HepG2 (cell line): Measurements from ENCODE around the gene MTCH2. TPM values are rescaled to one million over a fixed set of nuclear protein-coding genes. Genes with fewer than 3 reads are reported as not detected.

ENCODE experiments used
- ATAC-seq: fragments of 200-7000 bp; cut with Tn5 transposase; 3 replicates; pipeline ENCODE4 v1.9.1; 2020; ENCODE audit warnings: mild to moderate bottlenecking, moderate library complexity
- BruUV-seq: library from RNA; stranded (reverse); fragments of 400-500 nt; replicated peaks from 2 replicates; lab custom pipeline; 2021; lab: Mats Ljungman, UMichigan
- CTCF ChIA-PET: fragments of 300-600 bp; formaldehyde crosslinking; extraction: SDS; loops from one replicate; lab custom pipeline; 2021; ENCODE audit warnings: low total read pairs, inconsistent platforms, low intra/inter-chr PET ratio; lab: Yijun Ruan, JAX
- POLR2A ChIA-PET: fragments of 350-600 bp; sonication (Branson Sonifier 250); formaldehyde crosslinking; loops from one replicate; lab custom pipeline; 2020; ENCODE audit warnings: antibody characterized with exemption, inconsistent platforms; lab: Yijun Ruan, JAX
- DNase-seq: peaks from one replicate; pipeline ENCODE4 v3.0.0-alpha.2; 2015; ENCODE audit warnings: low spot score
- FAIRE-seq: peaks from 3 replicates; lab custom pipeline; 2011; peaks lifted over from hg19 to GRCh38; lab: Jason Lieb, UNC
- H2AFZ ChIP-seq: one replicate; pipeline ENCODE4 v1.6.1; 2011; ENCODE audit warnings: low read length, inconsistent platforms
- H3K27ac ChIP-seq: fragments of 300-600 bp; 3 replicates; pipeline ENCODE4 v1.8.0; 2011; ENCODE audit warnings: mixed run types, mild to moderate bottlenecking, mixed read lengths, low read length, inconsistent platforms; ENCODE audit not compliant: insufficient read depth; ENCODE audit errors: extremely low read length
- H3K27me3 ChIP-seq, 2 experiments: fragments of 200-600 bp in 1 of 2; 2 replicates in 1 of 2; 3 replicates in 1 of 2; pipeline versions ENCODE4 v1.6.0 to v1.8.0; 2011; ENCODE audit warnings: low read length in 2 of 2, mild to moderate bottlenecking in 2 of 2, moderate library complexity in 2 of 2, inconsistent platforms in 1 of 2; ENCODE audit not compliant: insufficient read depth in 2 of 2, control insufficient read depth in 1 of 2
- H3K36me3 ChIP-seq, 2 experiments: fragments of 200-600 bp in 1 of 2; replicated peaks in 1 of 2; 2 replicates in 1 of 2; 3 replicates in 1 of 2; pipeline versions ENCODE4 v1.5.1 to v1.8.0; 2011; ENCODE audit warnings: low read length in 2 of 2, inconsistent platforms in 1 of 2; ENCODE audit not compliant: insufficient read depth in 2 of 2, control insufficient read depth in 1 of 2
- H3K4me1 ChIP-seq: 2 replicates; pipeline ENCODE4 v1.5.1; 2012; ENCODE audit warnings: low read length, inconsistent platforms; ENCODE audit not compliant: insufficient read depth
- H3K4me2 ChIP-seq: 2 replicates; pipeline ENCODE4 v1.6.0; 2011; ENCODE audit warnings: low read depth, low read length, inconsistent platforms
- H3K4me3 ChIP-seq, 3 experiments: fragments of 200-600 bp in 1 of 3; sonication (generic), shearing (Covaris generic) in 1 of 3; replicated peaks in 1 of 3; 2 replicates each; pipeline ENCODE4 v1.5.1; 2011 to 2016; ENCODE audit warnings: low read length in 3 of 3, inconsistent platforms in 2 of 3, low read depth in 2 of 3, mild to moderate bottlenecking in 2 of 3, control low read depth in 1 of 3, mixed read lengths in 1 of 3; ENCODE audit not compliant: insufficient read depth in 1 of 3
- H3K79me2 ChIP-seq: one replicate; pipeline ENCODE4 v1.6.1; 2011; ENCODE audit warnings: low read length, inconsistent platforms; ENCODE audit not compliant: insufficient read depth
- H3K9ac ChIP-seq: 2 replicates; pipeline ENCODE4 v1.6.0; 2011; ENCODE audit warnings: mild to moderate bottlenecking, low read depth, low read length, inconsistent platforms; ENCODE audit not compliant: insufficient read depth
- H3K9me3 ChIP-seq: 2 replicates; pipeline ENCODE4 v1.5.1; 2012; ENCODE audit warnings: mild to moderate bottlenecking, low read length
- H4K20me1 ChIP-seq: 2 replicates; pipeline ENCODE4 v1.6.0; 2011; ENCODE audit warnings: inconsistent platforms, mild to moderate bottlenecking, low read length, moderate library complexity; ENCODE audit not compliant: insufficient read depth
- CREB1 ChIP-seq, 2 experiments: fragments of 450-650 bp in 1 of 2; IDR thresholded peaks; 2 replicates each; pipeline ENCODE4 v1.6.1; 2016 to 2017; ENCODE audit warnings: control low read depth in 1 of 2, mild to moderate bottlenecking in 1 of 2, missing compliant biosample characterization in 1 of 2, missing genetic modification characterization in 1 of 2
- ERF ChIP-seq: IDR thresholded peaks from 2 replicates; pipeline ENCODE4 v1.6.1; 2018; ENCODE audit warnings: missing biosample characterization, missing genetic modification reagents
- JUND ChIP-seq: sonication (generic); formaldehyde crosslinking; IDR thresholded peaks from 2 replicates; pipeline ENCODE4 v1.8.0; 2022; ENCODE audit warnings: mild to moderate bottlenecking, missing genetic modification reagents
- KLF13 ChIP-seq: sonication (generic); formaldehyde crosslinking; IDR thresholded peaks from 2 replicates; pipeline ENCODE4 v1.4.0; 2020; ENCODE audit warnings: mild to moderate bottlenecking, missing genetic modification reagents
- KLF15 ChIP-seq: sonication (generic); formaldehyde crosslinking; IDR thresholded peaks from 2 replicates; pipeline ENCODE4 v1.8.1; 2023; ENCODE audit warnings: borderline replicate concordance, mild to moderate bottlenecking, inconsistent platforms, missing genetic modification reagents, mixed read lengths
- PLRG1 ChIP-seq: fragments of 450-650 bp; conservative IDR thresholded peaks from 2 replicates; pipeline ENCODE4 v1.6.1; 2016
- RNF219 ChIP-seq: sonication (generic); formaldehyde crosslinking; IDR thresholded peaks from 2 replicates; pipeline ENCODE4 v1.5.0; 2020; ENCODE audit warnings: mild to moderate bottlenecking, missing genetic modification reagents
- SIX1 ChIP-seq: sonication (generic); formaldehyde crosslinking; IDR thresholded peaks from 2 replicates; pipeline ENCODE4 v1.4.0; 2020; ENCODE audit warnings: missing genetic modification reagents, borderline replicate concordance
- SRSF4 ChIP-seq: fragments of 200-400 bp; formaldehyde crosslinking; IDR thresholded peaks from one replicate; pipeline ENCODE4 v1.6.1; 2018; ENCODE audit warnings: mild to moderate bottlenecking, low read depth, low read length, moderate library complexity; ENCODE audit not compliant: poor library complexity, severe bottlenecking
- TARDBP ChIP-seq: sonication (generic); formaldehyde crosslinking; IDR thresholded peaks from 2 replicates; pipeline ENCODE4 v1.8.0; 2022; ENCODE audit warnings: mild to moderate bottlenecking, missing genetic modification reagents
- THAP11 ChIP-seq: IDR thresholded peaks from 2 replicates; pipeline ENCODE4 v1.6.1; 2016; ENCODE audit warnings: missing biosample characterization, missing genetic modification reagents
- ZMAT5 ChIP-seq: sonication (generic); formaldehyde crosslinking; IDR thresholded peaks from 2 replicates; pipeline ENCODE4 v1.5.0; 2020; ENCODE audit warnings: mild to moderate bottlenecking, low read depth, missing genetic modification reagents, borderline replicate concordance
- ZNF781 ChIP-seq: sonication (generic); formaldehyde crosslinking; IDR thresholded peaks from 2 replicates; pipeline ENCODE4 v1.5.1; 2020; ENCODE audit warnings: borderline replicate concordance, mild to moderate bottlenecking, missing genetic modification reagents; ENCODE audit errors: not compliant biosample characterization
- WGBS: methylation state at CpG from one replicate; pipeline ENCODE4 v1.1.6; 2017; ENCODE audit warnings: low lambda C conversion rate; 5-methylcytosine and 5-hydroxymethylcytosine counted together
- in situ Hi-C: cut with HindIII; loops from 2 replicates; pipeline ENCODE4 v1.10.0; 2017; ENCODE audit warnings: low pct_unique_long_range_greater_than_20kb; ENCODE audit not compliant: extremely low pct_ligation_motif_present
- intact Hi-C: fragments of 100-400 bp; cut with micrococcal nuclease; formaldehyde crosslinking; loops from one replicate; pipeline ENCODE4 v1.10.0; 2022; ENCODE audit not compliant: unreplicated experiment
- polyA plus RNA-seq, 8 experiments: library from polyadenylated mRNA; depleted of rRNA in 3 of 8; stranded (reverse) in 7 of 8; unstranded in 1 of 8; fragments of >200 nt; fragmentation: Illumina TruSeq in 4 of 8; extraction: Trizol in 4 of 8; gene quantifications; 2 replicates each; pipeline versions ENCODE4 v1.2.1 to v1.2.3, GENCODE V29; 2011 to 2016; ENCODE audit warnings: low read depth in 4 of 8, missing spikeins in 1 of 8, mixed read lengths in 1 of 8; ENCODE audit not compliant: insufficient read depth in 1 of 8
- total RNA-seq, 5 experiments: library from RNA; depleted of rRNA; stranded (reverse); fragments of >200 nt; fragmentation: Illumina TruSeq; extraction: Trizol; gene quantifications; 2 replicates each; pipeline ENCODE4 v1.2.3, GENCODE V29; 2016; ENCODE audit warnings: low read depth in 1 of 5

The MTCH2 gene
- total and polyA plus RNA-seq, 2 of the 13 experiments (the other 11 are each of a cell fraction or from before 2014, with no cell fraction given) = 112 to 272 TPM

- peaks cover 12 to 47% of the 10 kb centered on the region in 2 experiments for H3K36me3 ChIP-seq
- H3K9ac ChIP-seq = no peak overlapping the region
- intact Hi-C loops (no loop called here), in situ Hi-C loops (no loop called here)
- CTCF ChIA-PET = no interaction called here
- POLR2A ChIA-PET = interaction anchor here (0.6 kb wide), 1 partner anchor 9 kb away, joined by 3 read pairs; no protein-coding TSS in a partner anchor
- no peak overlapping the region for H3K4me2 ChIP-seq
- H3K9me3 ChIP-seq = no peaks in the 10 kb centered on the region
- H3K27me3 ChIP-seq = no peaks in the 10 kb centered on the region
- no peak overlapping the region for H2AFZ ChIP-seq
- ATAC-seq = no peak
- H4K20me1 ChIP-seq = no peaks in the 10 kb centered on the region
- BruUV-seq = no TSS peak
- no peak for TF ChIP-seq PLRG1
- TF ChIP-seq ERF (CRISPR knock-in tag) = no peak
- no peak for TF ChIP-seq RNF219
- TF ChIP-seq SIX1 = no peak
- no peak for TF ChIP-seq KLF15 (CRISPR knock-in tag)
- no peak for TF ChIP-seq CREB1 (IDR thresholded peaks at IDR 0.05)
- no peak for TF ChIP-seq CREB1 (CRISPR knock-in tag; IDR thresholded peaks at IDR 0.05)
- no peak for TF ChIP-seq TARDBP (CRISPR knock-in tag)
- no peak for TF ChIP-seq JUND (CRISPR knock-in tag)
- TF ChIP-seq ZMAT5 (CRISPR knock-in tag) = no peak
- TF ChIP-seq SRSF4 = no peak
- no peak for TF ChIP-seq THAP11 (CRISPR knock-in tag)
- no peak for TF ChIP-seq KLF13 (CRISPR knock-in tag)
- TF ChIP-seq ZNF781 = no peak
- peaks cover 14% of the 10 kb centered on the region for H3K4me1 ChIP-seq
- peaks cover 34% of the 10 kb centered on the region for H3K79me2 ChIP-seq
- H3K4me3 ChIP-seq = no peak overlapping the region
- FAIRE-seq = no peak
- no peak overlapping the region for H3K27ac ChIP-seq
- WGBS = 92% methylated on average over 3 of the region's 3 CpGs
- DNase-seq = no peak
Measured at GRCh38 chr11:47570651-47571356, 71.6 kb downstream of the MTCH2 start.
